Osteoblast (primary cell): ENCODE results near the gene TRAFD1. TPM values are rescaled to one million over a fixed set of nuclear protein-coding genes. Genes with fewer than 3 reads are reported as not detected.

ENCODE experiments used
- DNase-seq: peaks from one replicate; pipeline ENCODE4 v3.0.0; 2011; ENCODE audit warnings: low spot score, mixed read lengths; ENCODE audit not compliant: insufficient read length; ENCODE audit errors: missing footprints
- H2AFZ ChIP-seq: 2 replicates; pipeline ENCODE4 v1.6.0; 2011; ENCODE audit warnings: mild to moderate bottlenecking, low read length
- H3K27ac ChIP-seq: 2 replicates; pipeline ENCODE4 v1.5.1; 2011; ENCODE audit warnings: mild to moderate bottlenecking, low read depth, low read length, moderate library complexity
- H3K27me3 ChIP-seq: 2 replicates; pipeline ENCODE4 v1.6.0; 2012; ENCODE audit warnings: mild to moderate bottlenecking, control low read depth, inconsistent platforms, low read length, moderate library complexity; ENCODE audit not compliant: insufficient read depth
- H3K36me3 ChIP-seq: 2 replicates; pipeline ENCODE4 v1.5.1; 2011; ENCODE audit warnings: mild to moderate bottlenecking, low read length, control low read depth, moderate library complexity; ENCODE audit not compliant: insufficient read depth
- H3K4me1 ChIP-seq: 2 replicates; pipeline ENCODE4 v1.5.1; 2011; ENCODE audit warnings: mild to moderate bottlenecking, low read length, control low read depth, moderate library complexity; ENCODE audit not compliant: insufficient read depth
- H3K4me2 ChIP-seq: 2 replicates; pipeline ENCODE4 v1.6.0; 2011; ENCODE audit warnings: mild to moderate bottlenecking, low read length; ENCODE audit not compliant: insufficient read depth
- H3K4me3 ChIP-seq: fragments of 200-600 bp; sonication (generic); 3 replicates; pipeline ENCODE4 v1.5.1; 2012; ENCODE audit warnings: mild to moderate bottlenecking, low read length, inconsistent platforms; ENCODE audit not compliant: insufficient read depth
- H3K79me2 ChIP-seq: 2 replicates; pipeline ENCODE4 v1.6.0; 2012; ENCODE audit warnings: mild to moderate bottlenecking, low read length, control low read depth, inconsistent platforms; ENCODE audit not compliant: insufficient read depth
- H3K9me3 ChIP-seq: 2 replicates; pipeline ENCODE4 v1.5.1; 2011; ENCODE audit warnings: low read depth, low read length, control low read depth
- H4K20me1 ChIP-seq: 2 replicates; pipeline ENCODE4 v1.6.0; 2012; ENCODE audit warnings: mild to moderate bottlenecking, low read length, control low read depth; ENCODE audit not compliant: insufficient read depth
- CTCF ChIP-seq: IDR thresholded peaks from 2 replicates; pipeline ENCODE4 v1.5.1; 2011; ENCODE audit warnings: mild to moderate bottlenecking, low read depth, low read length, moderate library complexity; ENCODE audit errors: extremely low read depth
- total RNA-seq: library from RNA; depleted of rRNA; stranded (reverse); fragments of >200 nt; gene quantifications from 2 replicates; pipeline ENCODE4 v1.2.3, GENCODE V29; 2012

Gene TRAFD1
- total RNA-seq, 1 donor: 40.5 TPM

GRCh38 chr12:112133418-112133817, 8.1 kb downstream of the TRAFD1 start:
- no peak overlapping the region for H3K4me3 ChIP-seq
- no peak overlapping the region for H3K4me2 ChIP-seq
- no peak overlapping the region for H2AFZ ChIP-seq
- peaks cover 28% of the 10 kb centered on the region for H3K4me1 ChIP-seq
- DNase-seq: no peak
- H3K27ac ChIP-seq: no peak overlapping the region
- H3K27me3 ChIP-seq: no peaks in the 10 kb centered on the region
- no peak for TF ChIP-seq CTCF
- H3K9me3 ChIP-seq: no peaks in the 10 kb centered on the region
- H4K20me1 ChIP-seq: peaks cover 6% of the 10 kb centered on the region
- peaks cover 45% of the 10 kb centered on the region for H3K79me2 ChIP-seq
- H3K36me3 ChIP-seq: peaks cover 34% of the 10 kb centered on the region

GRCh38 chr12:112134731-112135130, 9.4 kb downstream of the TRAFD1 start:
- peaks cover 46% of the 10 kb centered on the region for H3K36me3 ChIP-seq
- H3K27ac ChIP-seq: no peak overlapping the region
- peaks cover 6% of the 10 kb centered on the region for H4K20me1 ChIP-seq
- H3K79me2 ChIP-seq: peaks cover 35% of the 10 kb centered on the region
- DNase-seq: no peak
- H2AFZ ChIP-seq: no peak overlapping the region
- peaks cover 18% of the 10 kb centered on the region for H3K4me1 ChIP-seq
- no peaks in the 10 kb centered on the region for H3K27me3 ChIP-seq
- H3K4me3 ChIP-seq: no peak overlapping the region
- H3K4me2 ChIP-seq: no peak overlapping the region
- no peak for TF ChIP-seq CTCF
- H3K9me3 ChIP-seq: no peaks in the 10 kb centered on the region

GRCh38 chr12:112140728-112141127, 15.4 kb downstream of the TRAFD1 start:
- Histone ChIP-seq H3K4me1 (no peaks in the 10 kb centered on the region), H4K20me1 (no peaks in the 10 kb centered on the region), H3K79me2 (no peaks in the 10 kb centered on the region), H3K9me3 (no peaks in the 10 kb centered on the region), H3K27ac (no peak overlapping the region), H3K4me2 (no peak overlapping the region), H3K4me3 (no peak overlapping the region), H3K36me3 (peaks cover 74% of the 10 kb centered on the region), H2AFZ (no peak overlapping the region), H3K27me3 (no peaks in the 10 kb centered on the region)
- TF ChIP-seq CTCF: no peak
- DNase-seq: no peak

- Histone ChIP-seq H3K27ac (no peak overlapping the region), H3K4me1 (peaks cover 5% of the 10 kb centered on the region), H3K27me3 (no peaks in the 10 kb centered on the region), H3K4me2 (no peak overlapping the region), H3K36me3 (peaks cover 78% of the 10 kb centered on the region), H2AFZ (no peak overlapping the region), H4K20me1 (no peaks in the 10 kb centered on the region), H3K4me3 (no peak overlapping the region), H3K79me2 (no peaks in the 10 kb centered on the region), H3K9me3 (no peaks in the 10 kb centered on the region)
- no peak for DNase-seq
- no peak for TF ChIP-seq CTCF
These were observed 20.8 kb downstream of the TRAFD1 start for GRCh38 chr12:112146123-112146522.
